Endodermal cell (in vitro differentiated cells): Measurements from ENCODE around the gene TNFRSF1B. TPM values are rescaled to one million over a fixed set of nuclear protein-coding genes. Genes with fewer than 3 reads are reported as not detected.

Experiments used
- DNase-seq: peaks from one replicate; pipeline ENCODE4 v3.0.0-alpha.2; 2017
- H3K27ac ChIP-seq: 2 replicates; pipeline ENCODE4 v1.5.1; 2013; ENCODE audit warnings: mild to moderate bottlenecking, low read depth, low read length, moderate library complexity
- H3K27me3 ChIP-seq: 2 replicates; pipeline ENCODE4 v1.6.1; 2013; ENCODE audit warnings: mild to moderate bottlenecking, low read length, moderate library complexity; ENCODE audit not compliant: insufficient read depth, control insufficient read depth, poor library complexity, severe bottlenecking
- H3K36me3 ChIP-seq: 2 replicates; pipeline ENCODE4 v1.7.0; 2013; ENCODE audit warnings: mild to moderate bottlenecking, low read length, moderate library complexity; ENCODE audit not compliant: control insufficient read depth, insufficient read depth
- H3K4me1 ChIP-seq: one replicate; pipeline ENCODE4 v1.7.0; 2013; ENCODE audit warnings: low read length; ENCODE audit not compliant: control insufficient read depth, insufficient read depth
- H3K4me3 ChIP-seq: 2 replicates; pipeline ENCODE4 v1.5.1; 2013; ENCODE audit warnings: mild to moderate bottlenecking, low read length, moderate library complexity
- H3K9ac ChIP-seq: 2 replicates; pipeline ENCODE4 v1.6.1; 2013; ENCODE audit warnings: mild to moderate bottlenecking, low read length, moderate library complexity; ENCODE audit not compliant: poor library complexity, severe bottlenecking; ENCODE audit errors: extremely low read depth
- H3K9me3 ChIP-seq: 2 replicates; pipeline ENCODE4 v1.6.1; 2013; ENCODE audit warnings: mild to moderate bottlenecking, low read length, moderate library complexity; ENCODE audit not compliant: control insufficient read depth
- H3K27ac Mint-ChIP-seq: 2 replicates; pipeline ENCODE4 v1.8.0; 2020; ENCODE audit warnings: mixed read lengths
- H3K27me3 Mint-ChIP-seq: 2 replicates; pipeline ENCODE4 v1.8.0; 2021; ENCODE audit warnings: mild to moderate bottlenecking, mixed read lengths; ENCODE audit not compliant: insufficient read depth
- H3K36me3 Mint-ChIP-seq: 2 replicates; pipeline ENCODE4 v1.8.0; 2020; ENCODE audit warnings: low read depth, mixed read lengths
- H3K4me1 Mint-ChIP-seq: 2 replicates; pipeline ENCODE4 v1.8.0; 2020; ENCODE audit warnings: mixed read lengths
- H3K4me3 Mint-ChIP-seq: 2 replicates; pipeline ENCODE4 v1.8.0; 2020; ENCODE audit warnings: mild to moderate bottlenecking, moderate library complexity, mixed read lengths
- H3K9me3 Mint-ChIP-seq: 2 replicates; pipeline ENCODE4 v1.8.0; 2020; ENCODE audit warnings: mild to moderate bottlenecking, mixed read lengths
- WGBS, 2 experiments: methylation state at CpG; one replicate each; pipeline versions ENCODE4 v1.1.5 to v1.1.7; 2013; ENCODE audit warnings: missing lambda C conversion rate in 2 of 2, mixed read lengths in 1 of 2; ENCODE audit not compliant: insufficient coverage in 1 of 2, insufficient read length in 1 of 2; 5-methylcytosine and 5-hydroxymethylcytosine counted together
- total RNA-seq, 2 donors: library from RNA; stranded (reverse); fragmentation: NEBNext Ultra II Directional in 1 of 2; extraction: Animal tissue kit (Norgen Biotek cat#: 25700) in 1 of 2; gene quantifications; 2 replicates in 1 of 2; 3 replicates in 1 of 2; pipeline ENCODE4 v1.2.1, GENCODE V29; 2021
- TF ChIP-seq, protein P1 (sequence below): fragments of 200-600 bp; sonication (generic); conservative IDR thresholded peaks from 2 replicates; pipeline ENCODE4 v1.5.0; 2021; ENCODE audit warnings: antibody characterized with exemption, mild to moderate bottlenecking

TNFRSF1B gene
- total RNA-seq, 2 donors from 2014 or later: 0.24 to 0.40 TPM

DNA sequence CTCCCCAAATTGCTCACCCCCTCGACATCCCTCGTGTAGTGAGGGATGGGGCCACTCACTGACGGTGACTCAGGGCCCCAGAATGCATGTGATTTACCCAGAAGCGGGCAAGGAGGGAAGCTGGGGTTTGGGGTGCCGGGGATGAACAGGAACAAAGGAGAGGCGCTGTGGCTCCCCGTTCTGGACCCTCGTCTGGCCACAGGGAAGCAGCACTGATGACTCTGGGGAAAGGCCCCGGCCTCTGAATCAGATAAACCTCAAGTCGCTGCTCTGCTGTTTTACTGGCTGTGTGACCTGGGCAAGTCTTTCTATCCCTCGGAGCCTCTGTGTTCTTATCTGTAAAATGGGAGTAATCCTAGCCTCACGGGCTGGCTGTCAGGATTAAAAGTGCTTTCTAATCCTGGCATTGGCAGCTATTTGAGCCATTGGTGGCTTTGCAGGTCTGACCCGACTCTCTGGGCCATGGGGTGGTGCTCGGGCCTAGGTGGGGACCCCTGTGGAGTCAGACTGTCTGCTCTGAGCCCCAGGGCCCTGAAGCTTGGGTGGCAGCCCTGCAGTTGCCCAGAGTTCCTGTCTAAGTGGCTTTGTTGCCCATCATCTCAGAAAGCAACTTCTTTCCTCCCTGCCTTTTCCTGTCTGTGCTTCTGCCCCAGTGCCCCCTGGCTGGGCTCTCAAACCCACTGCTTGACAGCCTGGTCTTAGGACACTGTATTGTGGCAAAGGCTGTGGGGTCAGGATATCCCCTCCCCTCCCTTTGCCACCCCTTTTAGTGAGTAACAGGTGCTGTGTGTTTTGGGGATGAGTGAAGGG, 5.5 kb downstream of the TNFRSF1B start:
- no peaks in the 10 kb centered on the region for H3K9me3 ChIP-seq
- H3K36me3 ChIP-seq: no peaks in the 10 kb centered on the region
- Mint-ChIP-seq H3K27ac (no peak overlapping the region), H3K27me3 (peaks cover 28% of the 10 kb centered on the region), H3K36me3 (no peaks in the 10 kb centered on the region), H3K4me1 (peaks cover 11% of the 10 kb centered on the region), H3K4me3 (no peak overlapping the region), H3K9me3 (no peaks in the 10 kb centered on the region)
- H3K4me1 ChIP-seq: no peaks in the 10 kb centered on the region
- no peak overlapping the region for H3K4me3 ChIP-seq
- no peak overlapping the region for H3K27ac ChIP-seq
- no peak for DNase-seq
- H3K9ac ChIP-seq: no peak overlapping the region
- H3K27me3 ChIP-seq: peaks cover 31% of the 10 kb centered on the region
- WGBS, 2 experiments: 94 to 95% methylated on average over 11 to 14 of the region's 14 CpGs
- TF ChIP-seq, protein P1, sequence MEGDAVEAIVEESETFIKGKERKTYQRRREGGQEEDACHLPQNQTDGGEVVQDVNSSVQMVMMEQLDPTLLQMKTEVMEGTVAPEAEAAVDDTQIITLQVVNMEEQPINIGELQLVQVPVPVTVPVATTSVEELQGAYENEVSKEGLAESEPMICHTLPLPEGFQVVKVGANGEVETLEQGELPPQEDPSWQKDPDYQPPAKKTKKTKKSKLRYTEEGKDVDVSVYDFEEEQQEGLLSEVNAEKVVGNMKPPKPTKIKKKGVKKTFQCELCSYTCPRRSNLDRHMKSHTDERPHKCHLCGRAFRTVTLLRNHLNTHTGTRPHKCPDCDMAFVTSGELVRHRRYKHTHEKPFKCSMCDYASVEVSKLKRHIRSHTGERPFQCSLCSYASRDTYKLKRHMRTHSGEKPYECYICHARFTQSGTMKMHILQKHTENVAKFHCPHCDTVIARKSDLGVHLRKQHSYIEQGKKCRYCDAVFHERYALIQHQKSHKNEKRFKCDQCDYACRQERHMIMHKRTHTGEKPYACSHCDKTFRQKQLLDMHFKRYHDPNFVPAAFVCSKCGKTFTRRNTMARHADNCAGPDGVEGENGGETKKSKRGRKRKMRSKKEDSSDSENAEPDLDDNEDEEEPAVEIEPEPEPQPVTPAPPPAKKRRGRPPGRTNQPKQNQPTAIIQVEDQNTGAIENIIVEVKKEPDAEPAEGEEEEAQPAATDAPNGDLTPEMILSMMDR: no peak

DNA sequence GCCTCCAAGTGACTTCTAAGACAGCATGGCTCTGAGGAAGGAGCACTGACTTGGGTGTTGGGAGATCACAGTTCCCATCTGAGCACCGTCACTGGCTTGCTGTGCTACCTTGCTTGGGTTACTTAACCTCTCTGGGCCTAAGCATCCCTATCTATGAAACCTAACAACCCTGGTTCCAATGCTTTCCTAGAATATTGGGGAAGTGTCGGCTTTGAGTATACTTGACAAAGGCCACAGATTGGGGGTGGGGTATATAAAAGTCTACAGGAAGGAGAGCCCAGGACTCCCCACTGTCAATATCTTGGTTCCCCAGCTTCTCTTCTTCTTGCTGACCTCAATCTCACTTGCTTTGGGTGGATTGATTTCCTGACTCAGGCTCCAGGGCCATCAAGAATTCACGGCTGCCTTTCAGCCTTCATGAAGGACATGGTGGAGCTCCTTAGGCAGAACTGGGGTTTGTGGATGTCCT, 6.3 kb downstream of the TNFRSF1B start:
- no peaks in the 10 kb centered on the region for H3K36me3 Mint-ChIP-seq
- no peak overlapping the region for H3K9ac ChIP-seq
- no peaks in the 10 kb centered on the region for H3K36me3 ChIP-seq
- peaks cover 23% of the 10 kb centered on the region for H3K27me3 ChIP-seq
- 93 to 94% methylated on average over 2 to 3 of the region's 3 CpGs for WGBS, 2 experiments
- H3K4me3 ChIP-seq: no peak overlapping the region
- H3K27ac Mint-ChIP-seq: no peak overlapping the region
- TF ChIP-seq, protein P1: no peak
- H3K9me3 ChIP-seq: no peaks in the 10 kb centered on the region
- no peak for DNase-seq
- H3K27ac ChIP-seq: no peak overlapping the region
- no peaks in the 10 kb centered on the region for H3K4me1 ChIP-seq
- peaks cover 21% of the 10 kb centered on the region for H3K27me3 Mint-ChIP-seq
- H3K9me3 Mint-ChIP-seq: no peaks in the 10 kb centered on the region
- H3K4me3 Mint-ChIP-seq: no peak overlapping the region
- peaks cover 8% of the 10 kb centered on the region for H3K4me1 Mint-ChIP-seq

DNA sequence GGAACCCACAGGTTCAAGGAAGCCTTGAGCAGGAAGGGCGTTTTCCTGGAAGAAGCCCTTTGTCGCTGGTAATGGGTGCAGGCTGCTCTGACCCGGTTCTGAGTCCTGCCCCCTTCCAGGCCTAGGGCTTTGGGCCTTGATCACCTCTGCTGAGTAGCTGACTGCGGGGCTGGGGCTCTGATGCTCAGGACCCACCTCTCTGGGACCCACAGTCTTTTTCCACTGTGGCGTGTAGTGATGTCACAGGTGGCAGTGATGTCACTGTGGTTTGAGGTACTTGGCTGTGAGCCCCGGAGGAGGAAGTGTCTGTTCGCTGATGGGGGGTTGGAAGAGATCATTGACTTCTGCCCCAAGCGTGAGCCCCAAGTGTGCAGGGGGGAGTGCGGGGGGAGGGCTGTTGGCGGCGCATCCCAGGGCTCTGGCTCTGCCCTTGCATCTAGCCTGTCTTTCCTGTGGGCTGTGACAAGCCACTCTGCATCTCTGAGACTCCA, 6.9 kb downstream of the TNFRSF1B start:
- no peak overlapping the region for H3K27ac Mint-ChIP-seq
- Histone ChIP-seq H3K4me3 (no peak overlapping the region), H3K9me3 (no peaks in the 10 kb centered on the region), H3K27ac (no peak overlapping the region), H3K36me3 (no peaks in the 10 kb centered on the region), H3K9ac (no peak overlapping the region), H3K4me1 (no peaks in the 10 kb centered on the region), H3K27me3 (peaks cover 17% of the 10 kb centered on the region)
- DNase-seq: no peak
- 82 to 91% methylated on average over 4 to 11 of the region's 11 CpGs for WGBS, 2 experiments
- no peaks in the 10 kb centered on the region for H3K9me3 Mint-ChIP-seq
- H3K4me3 Mint-ChIP-seq: no peak overlapping the region
- TF ChIP-seq, protein P1: no peak
- H3K36me3 Mint-ChIP-seq: no peaks in the 10 kb centered on the region
- H3K4me1 Mint-ChIP-seq: peaks cover 8% of the 10 kb centered on the region
- peaks cover 17% of the 10 kb centered on the region for H3K27me3 Mint-ChIP-seq
